NCI-H345 (cell line): ENCODE results near the gene RNF39.
"Not testable (repeated sequence)": the region's sequence is repeated elsewhere in the genome, so short reads cannot be mapped to it uniquely, and the experiment has no call there.

Source experiments
- DNase-seq: peaks from one replicate; lab custom pipeline; 2025; lab: John Stamatoyannopoulos, UW

The RNF39 gene

DNA sequence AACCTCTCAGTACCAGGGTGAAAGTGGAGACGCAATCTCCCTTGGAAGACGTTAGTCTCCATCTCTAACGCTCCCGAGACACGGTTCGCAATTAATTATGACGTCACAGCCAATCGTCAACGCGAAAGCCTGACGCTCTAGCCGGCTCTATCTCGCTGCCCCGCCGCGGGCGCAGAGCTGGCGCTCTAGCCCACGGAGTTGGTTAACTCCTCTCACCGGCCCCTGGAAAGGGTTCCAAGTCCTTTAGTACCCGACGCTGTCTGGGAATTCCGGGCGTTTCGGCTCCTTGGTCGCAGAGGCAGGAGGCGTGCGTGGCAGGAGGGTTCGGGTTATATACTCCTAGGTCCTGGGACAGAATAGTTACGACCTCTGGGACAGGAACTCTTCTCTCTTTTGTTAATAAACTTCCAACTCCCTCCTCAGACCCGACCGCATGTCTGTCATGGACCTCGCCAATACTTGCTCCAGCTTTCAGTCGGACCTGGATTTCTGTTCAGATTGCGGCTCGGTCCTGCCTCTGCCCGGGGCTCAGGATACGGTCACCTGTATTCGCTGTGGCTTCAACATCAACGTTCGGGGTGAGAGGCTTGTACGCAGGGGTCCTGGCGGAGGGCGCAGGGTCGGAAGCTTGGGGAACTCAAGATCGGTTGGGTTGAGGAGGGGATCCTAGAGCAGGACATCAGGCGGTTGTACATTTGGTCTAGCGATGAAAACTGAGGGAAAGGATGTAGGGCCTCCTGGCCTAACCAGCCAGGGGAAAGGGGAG lies 14.3 kb downstream of the RNF39 start, which contains the start of gene POLR1H:
Gene POLR1H (plus strand): TSS at position 174 of the 766 bp plus-strand sequence. CDS start 260 bp downstream, at position 434.
- DNase-seq, result peak; percentile 97

DNA sequence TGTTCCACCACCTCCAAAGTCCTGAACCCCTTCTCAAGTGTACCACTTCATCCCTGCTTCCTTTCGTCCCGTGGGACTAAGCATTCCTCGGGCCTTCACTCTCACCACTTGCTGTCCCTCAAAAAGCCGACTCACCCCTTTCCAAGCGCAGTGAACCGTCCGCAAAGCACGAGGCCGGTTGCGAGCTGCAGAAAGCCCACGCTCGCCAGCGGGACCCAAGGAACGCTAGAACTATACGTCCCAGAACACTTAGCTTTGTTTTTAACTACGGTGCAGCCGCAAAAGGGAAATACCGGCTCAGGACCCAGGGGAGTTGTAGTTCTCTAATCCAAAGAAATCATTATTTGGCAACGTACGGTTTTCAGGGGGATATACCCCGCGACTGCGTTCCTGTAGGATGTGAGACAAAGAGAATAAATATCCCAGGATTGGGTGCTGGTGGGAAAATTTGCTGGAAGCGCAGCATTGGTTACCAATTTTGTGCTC lies 14.9 kb downstream of the RNF39 start:
- DNase-seq, result no peak

DNA sequence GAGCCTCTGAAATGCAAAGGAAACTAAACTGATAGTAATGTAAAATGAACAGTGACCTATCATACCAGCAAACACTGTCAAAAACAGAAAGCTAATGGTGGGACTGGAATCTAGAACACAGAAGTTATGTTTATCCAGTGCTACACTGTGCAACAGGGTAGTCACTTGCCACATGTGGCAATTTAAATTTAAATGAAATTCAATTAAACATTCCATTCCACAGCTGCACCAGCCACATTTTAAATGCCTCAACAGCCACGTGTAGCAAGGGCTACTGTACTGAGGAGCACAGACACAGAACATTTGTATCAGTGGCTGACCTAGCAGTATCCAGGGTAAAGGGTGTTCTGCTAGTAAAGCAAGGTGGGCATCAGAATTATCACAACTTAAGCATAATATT lies 20.1 kb downstream of the RNF39 start:
- no peak for DNase-seq

DNA sequence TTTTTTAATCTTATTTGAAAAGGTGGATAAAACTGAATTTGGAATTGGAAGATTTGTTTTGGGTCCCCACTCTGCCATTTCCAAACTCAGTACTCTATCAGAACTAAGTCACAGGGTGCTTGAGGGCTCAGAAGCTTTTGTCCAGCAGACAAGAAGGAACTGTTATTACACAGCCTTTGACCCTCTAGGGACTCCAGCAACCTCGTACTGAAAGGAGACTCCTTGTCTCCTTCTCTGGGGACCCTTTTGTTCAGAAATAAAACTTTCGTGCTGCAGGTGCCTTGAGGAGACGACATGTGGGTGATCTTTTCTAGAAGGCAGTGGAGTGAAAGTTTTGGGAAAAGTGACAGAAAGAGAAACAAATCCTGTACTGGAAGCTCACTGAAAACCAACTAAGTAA lies 21.9 kb downstream of the RNF39 start:
- no peak for DNase-seq

DNA sequence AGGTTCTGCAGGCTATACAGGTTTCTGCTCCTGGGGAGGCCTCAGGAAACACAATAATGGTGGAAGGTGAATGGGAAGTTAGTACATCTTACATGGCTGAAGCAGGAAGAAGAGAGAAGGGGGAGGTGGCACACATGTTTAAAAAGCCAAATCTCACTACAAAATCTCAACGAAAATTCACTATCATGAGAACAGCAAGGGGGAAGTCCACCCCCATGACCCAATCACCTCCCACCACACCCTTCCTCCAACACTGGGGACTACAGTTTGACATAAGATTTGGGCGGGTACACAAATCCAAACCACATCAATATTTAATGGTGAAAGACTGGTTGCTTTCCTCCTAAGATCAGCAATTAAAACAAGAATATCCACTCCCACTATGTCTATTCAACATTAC lies 28.3 kb downstream of the RNF39 start:
- DNase-seq, result no peak

DNA sequence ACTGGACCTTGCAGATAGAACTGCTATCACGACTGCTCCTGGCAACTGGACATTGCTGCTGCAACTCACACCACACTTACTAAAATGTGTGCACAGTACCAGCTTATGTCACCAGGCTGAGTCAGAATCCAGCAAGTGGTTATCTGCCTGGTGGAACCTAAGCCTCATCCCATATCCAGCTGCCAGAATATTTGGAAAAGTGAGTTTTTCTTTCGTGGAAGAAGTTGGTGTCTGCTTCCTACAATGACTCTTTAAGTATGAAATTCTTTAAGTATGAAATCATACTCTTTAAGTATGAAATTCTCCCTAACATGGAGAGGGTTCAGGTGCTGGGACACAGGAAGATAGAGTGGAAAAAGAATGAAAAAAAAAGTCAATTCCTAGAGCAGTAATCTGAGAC lies 30.9 kb downstream of the RNF39 start:
- DNase-seq, result no peak

DNA sequence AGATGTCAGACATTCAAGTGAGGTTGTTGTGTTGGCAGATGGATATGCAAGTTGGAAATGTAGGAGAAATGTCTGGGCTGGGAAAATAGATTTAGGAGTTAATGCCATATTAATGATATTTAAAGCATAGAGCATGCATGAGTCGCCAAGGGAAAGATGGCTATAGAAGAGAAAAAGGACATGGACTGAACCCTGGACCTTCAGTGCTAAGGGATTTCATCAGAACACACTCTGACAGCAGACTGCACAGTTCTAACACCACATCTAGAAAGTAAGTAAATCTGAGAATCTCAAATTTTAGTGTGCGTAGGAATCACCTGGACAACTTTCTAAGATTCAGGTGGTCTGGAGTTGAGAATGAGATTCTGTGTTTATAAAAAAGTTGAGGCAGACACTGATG lies 31.8 kb downstream of the RNF39 start:
- DNase-seq, result no peak

DNA sequence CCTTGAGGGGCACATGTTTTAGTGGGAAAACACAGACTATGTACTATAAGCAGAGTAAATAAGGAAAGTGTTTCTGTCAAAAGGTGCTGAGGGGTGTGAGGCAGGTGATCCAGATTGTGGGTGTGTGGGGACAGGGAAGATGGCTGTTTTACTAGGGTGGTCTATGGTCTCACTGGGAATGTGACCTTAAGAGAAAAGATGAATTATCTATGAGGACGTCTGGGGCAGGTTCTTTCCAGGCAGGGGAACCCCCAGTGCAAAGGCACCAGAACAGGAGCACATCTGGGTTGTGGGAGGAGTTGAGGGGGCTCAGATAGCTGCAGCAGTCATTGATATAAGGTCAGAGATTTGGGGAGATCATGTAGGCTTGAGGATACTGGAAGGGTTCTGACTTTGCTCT lies 32.7 kb downstream of the RNF39 start:
- DNase-seq, result no peak

DNA sequence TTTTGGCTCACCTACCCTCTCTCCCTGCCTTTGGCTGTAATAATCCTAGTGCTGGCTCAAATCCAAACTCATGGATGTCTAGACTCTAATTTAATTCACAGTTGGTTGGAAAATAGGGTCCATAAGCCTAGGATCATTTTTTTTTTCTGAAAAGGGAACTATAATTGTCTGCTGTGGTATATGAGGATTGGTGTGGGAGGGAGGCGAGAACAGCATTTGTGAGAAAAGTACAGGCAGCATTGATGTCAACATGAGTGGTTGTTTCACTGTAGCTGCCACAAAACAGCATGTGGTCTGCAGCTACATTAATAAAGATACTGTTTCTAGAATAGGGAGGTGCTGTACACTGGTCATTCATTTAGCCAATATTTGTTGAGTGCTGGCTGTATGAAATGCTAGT lies 33.1 kb downstream of the RNF39 start:
- no peak for DNase-seq

DNA sequence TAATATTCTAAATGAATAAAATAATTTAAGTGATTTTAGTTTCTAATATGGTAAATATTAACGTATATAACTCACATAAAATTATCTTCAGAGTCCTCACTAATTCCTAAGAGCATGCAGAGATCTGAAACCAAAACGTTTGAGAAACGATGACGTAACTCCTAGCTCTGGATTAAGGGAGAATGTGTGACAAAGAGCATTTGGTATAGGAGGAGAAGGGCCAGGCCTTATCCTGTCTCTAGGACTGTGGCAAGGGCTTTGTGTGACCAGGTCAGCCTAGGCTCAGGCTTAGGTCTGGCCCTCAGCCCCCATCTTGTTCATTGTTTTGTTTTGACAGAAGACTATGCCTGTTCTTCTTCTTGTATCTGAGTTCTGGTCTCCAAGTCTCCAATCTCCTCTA lies 33.7 kb downstream of the RNF39 start:
- DNase-seq, result no peak

DNA sequence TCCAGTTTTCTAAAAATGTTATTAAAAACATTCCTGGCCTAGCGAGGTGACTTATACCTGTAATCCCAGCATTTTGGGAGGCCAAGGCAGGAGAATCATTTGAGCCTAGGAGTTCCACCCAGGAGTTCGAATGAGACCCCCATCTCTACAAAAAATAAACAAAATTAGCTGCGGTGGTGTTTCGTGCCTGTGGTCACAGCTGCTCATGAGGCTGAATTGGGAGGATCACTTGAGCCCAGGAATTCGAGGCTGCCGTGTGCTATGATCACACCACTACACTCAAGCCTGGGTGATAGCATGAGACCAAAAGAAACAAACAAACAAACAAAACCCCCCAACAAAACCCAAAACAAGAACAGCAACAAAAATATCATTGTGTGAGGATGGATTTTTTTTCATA lies 34.3 kb downstream of the RNF39 start:
- no peak for DNase-seq

DNA sequence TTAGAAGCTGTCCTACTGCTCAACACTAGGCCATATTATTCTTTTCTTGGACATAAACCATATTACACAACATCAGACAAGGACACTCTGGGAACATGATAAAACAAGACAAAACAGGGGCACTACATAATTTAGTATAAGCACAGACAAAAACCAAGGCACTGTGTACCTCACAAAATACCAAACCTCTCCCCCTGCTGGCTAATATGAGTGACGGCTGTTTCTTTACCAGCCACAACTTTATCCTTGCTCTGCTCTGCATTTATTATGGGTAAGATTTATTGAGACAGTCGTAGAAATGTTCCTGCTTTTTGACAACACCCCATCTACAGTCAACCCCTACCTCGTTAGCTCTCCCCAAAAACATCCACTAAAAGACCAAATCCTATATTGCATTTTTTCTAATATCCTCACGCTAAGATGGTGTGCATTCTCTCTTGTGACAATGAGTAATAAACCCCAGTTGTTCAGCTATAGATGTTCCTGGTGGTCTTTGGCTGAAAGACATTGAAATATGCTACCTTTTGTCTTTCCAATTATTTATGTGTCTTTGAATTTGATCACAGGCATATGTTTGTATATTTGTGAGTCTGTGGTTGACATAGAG lies 38.3 kb downstream of the RNF39 start:
- no peak for DNase-seq

DNA sequence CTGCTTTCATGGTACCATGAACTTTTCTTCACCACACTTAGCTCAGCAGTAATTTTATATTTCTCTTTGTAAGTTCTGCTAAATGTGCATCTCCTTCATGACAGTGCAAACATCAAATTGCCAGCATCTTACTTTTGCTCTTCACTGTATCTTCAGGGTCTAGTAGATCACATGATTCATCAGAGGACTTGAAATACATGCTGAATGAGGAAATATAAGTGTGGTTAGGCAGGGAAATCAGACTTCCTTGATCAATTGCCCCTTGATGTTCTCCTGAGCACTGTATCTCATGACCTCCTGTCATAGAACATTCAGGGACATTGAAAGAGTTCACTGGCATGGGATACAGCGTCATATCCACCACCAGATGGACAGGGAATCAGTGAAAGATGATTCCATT lies 39.8 kb downstream of the RNF39 start:
- no peak for DNase-seq

DNA sequence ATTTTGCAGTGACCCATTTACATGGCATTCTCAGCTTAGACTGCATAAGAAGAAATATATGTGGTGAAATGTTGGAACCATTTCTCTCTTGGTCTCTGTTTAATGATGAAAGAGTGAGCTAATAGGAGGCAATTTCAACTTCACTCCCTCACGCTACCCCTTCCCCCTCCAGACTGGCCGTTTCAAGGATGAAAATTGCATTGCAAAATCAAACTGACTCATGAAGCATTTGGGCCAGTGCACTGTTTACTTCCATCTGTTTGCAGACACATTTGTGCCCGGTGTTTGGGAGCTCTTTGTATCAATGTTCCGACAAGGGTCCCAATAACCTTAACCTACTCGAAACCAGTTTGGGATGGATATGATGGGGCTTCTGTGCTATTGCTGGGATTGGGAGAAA lies 42.1 kb downstream of the RNF39 start:
- DNase-seq, result not testable (repeated sequence)

DNA sequence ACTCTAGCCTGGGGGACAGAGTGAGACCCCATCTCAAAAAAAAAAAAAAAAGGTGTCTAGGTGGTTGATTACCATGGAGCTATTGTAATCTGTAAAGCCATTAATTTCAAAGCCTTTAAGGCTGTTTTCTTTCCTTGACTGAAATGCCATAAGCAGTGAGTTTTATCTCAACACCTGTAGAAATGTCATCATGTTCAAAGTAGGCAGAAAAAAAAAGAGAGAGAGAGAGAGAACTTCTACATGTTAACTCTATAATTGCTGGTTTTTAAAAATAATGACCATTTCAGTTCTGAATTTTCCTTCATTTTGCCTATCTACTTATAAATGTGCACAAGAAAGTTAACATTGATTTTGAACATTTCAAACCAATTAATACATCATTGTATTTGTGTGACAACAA lies 44.2 kb downstream of the RNF39 start:
- DNase-seq, result no peak

DNA sequence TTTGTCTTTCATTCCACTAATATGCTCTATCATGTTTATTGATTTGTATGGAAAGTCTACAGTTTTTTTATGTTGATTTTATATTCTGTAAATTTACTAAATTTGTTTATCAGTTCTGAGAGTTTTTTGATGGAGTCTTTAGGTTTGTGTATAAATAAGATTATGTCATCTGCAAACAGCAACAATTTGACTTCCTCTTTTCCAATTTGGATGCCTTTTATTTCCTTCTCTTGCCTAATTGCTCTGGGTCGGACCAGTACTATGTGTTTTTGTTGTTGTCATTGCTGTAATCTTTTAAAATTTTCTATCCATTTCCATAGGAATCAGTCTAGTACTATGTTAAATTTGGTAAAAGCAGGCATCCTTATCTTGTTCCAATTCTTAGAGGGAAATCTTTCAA lies 46.0 kb downstream of the RNF39 start:
- no peak for DNase-seq

DNA sequence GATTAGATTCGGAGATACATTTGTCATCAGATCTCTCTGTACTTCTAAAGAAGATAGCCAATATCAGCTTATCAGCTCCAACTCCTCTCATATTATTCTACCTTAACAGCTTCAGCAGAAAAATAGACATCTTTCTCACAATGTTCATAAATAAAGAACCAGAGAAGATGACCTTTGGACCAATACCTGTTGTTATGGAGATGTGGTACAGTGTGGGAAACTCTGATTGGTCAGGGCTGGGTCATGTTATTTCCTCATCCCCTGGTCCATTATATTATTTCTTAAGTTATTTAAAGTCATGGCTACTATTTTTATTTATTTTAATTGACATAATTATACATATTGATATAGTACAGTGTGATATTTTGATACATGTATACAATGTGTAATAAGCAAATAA lies 50.4 kb downstream of the RNF39 start:
- DNase-seq, result no peak

DNA sequence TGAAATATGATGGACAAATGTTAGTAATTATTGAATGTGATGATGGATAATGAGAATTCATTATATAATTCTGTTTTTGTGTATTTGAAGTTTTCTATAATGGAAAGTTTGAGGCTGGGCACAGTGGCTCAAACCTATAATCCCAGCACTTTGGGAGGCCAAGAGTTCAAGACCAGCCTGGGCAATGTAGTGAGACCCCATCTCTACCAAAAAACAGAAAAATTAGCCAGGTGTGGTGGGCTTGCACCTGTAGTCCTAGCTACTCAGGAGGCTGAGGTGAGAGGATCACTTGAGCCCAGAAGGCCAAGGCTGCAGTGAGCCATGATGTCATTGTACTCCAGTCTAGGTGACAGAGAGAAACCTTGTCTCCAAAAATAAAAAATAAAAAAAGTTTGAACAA lies 52.9 kb downstream of the RNF39 start:
- DNase-seq, result not testable (repeated sequence)

DNA sequence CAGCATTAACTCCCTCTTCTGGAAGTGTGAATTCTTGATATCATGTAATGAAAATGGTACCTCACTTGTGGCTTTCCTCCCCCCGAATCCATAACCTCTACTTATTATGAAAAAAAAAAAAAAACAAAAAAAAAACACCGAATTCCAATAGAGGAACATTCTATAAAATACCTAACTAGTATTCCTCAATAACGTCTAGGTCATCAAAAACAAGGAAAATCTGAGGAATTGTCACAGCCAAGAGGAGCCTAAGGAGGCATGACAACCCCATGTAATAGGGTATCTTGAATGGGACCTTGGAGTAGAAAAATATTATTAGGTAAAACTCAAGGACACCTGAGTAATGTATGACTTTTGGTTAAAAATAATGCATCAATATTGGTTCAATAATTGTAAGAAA lies 53.4 kb downstream of the RNF39 start:
- DNase-seq, result no peak

DNA sequence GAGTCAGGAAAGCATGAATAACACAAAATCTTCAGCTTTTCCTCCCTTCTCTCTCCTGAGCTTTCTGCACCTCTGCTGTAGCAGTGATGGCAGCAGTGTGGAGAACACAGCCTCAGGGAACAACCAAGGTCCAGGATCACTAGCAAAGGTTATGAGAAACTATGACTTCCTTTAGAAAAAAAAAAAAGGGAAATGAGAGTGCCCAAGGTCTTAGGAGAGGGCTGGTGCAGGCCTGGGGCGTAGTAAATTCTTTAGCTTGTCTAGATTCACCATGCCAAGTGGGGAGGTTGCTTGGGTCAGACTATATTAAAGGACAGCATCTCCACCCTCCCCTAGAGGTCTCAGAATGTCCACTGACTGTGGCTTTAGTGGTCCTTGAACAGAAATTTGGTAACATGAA lies 54.9 kb downstream of the RNF39 start:
- DNase-seq, result no peak
